SU-DHL-6 (cell line): ENCODE data around the gene IMMP1L.

ENCODE experiments used
- EZH2phosphoT487 ChIP-seq: fragments of 200-600 bp; sonication (generic), shearing (Covaris generic); conservative IDR thresholded peaks from 2 replicates; pipeline ENCODE4 v1.6.1; 2018; ENCODE audit warnings: mild to moderate bottlenecking, antibody characterized with exemption, low read length, moderate library complexity, mixed read lengths
- TF ChIP-seq, protein P1 (sequence below): fragments of 200-600 bp; sonication (generic); IDR thresholded peaks from one replicate; pipeline ENCODE4 v1.5.1; 2017; ENCODE audit warnings: antibody characterized with exemption, mild to moderate bottlenecking, low read length, moderate library complexity; ENCODE audit not compliant: insufficient read depth, poor library complexity, severe bottlenecking

DNA sequence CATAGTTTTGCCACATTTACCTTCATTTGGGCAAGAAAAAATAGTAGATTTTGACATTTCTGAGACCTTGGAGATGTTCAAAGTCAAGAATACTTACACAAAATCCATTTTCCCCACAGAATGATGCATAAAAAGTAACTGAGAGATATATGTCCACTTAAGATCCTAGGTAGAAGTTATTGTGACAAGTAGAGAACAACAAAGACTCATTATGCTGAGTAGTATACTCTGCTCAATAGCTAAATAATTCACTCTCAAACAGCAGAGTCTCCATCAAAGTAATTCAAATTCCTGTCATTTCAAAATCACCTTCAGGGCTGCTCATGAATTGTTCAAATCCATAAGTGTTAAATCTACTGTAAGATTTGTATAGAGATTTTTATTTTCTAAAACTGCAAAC, 35.3 kb downstream of the IMMP1L start:
- TF ChIP-seq EZH2phosphoT487, result no peak
- TF ChIP-seq, protein P1, sequence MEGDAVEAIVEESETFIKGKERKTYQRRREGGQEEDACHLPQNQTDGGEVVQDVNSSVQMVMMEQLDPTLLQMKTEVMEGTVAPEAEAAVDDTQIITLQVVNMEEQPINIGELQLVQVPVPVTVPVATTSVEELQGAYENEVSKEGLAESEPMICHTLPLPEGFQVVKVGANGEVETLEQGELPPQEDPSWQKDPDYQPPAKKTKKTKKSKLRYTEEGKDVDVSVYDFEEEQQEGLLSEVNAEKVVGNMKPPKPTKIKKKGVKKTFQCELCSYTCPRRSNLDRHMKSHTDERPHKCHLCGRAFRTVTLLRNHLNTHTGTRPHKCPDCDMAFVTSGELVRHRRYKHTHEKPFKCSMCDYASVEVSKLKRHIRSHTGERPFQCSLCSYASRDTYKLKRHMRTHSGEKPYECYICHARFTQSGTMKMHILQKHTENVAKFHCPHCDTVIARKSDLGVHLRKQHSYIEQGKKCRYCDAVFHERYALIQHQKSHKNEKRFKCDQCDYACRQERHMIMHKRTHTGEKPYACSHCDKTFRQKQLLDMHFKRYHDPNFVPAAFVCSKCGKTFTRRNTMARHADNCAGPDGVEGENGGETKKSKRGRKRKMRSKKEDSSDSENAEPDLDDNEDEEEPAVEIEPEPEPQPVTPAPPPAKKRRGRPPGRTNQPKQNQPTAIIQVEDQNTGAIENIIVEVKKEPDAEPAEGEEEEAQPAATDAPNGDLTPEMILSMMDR, result no peak
